GM12892 (cell line): ENCODE results near the gene USPL1.

ENCODE experiments used
- POLR2A ChIP-seq: IDR thresholded peaks from 2 replicates; pipeline ENCODE4 v1.6.1; 2011; ENCODE audit warnings: low read depth, low read length, control low read depth
- POLR2AphosphoS5 ChIP-seq: IDR thresholded peaks from 2 replicates; pipeline ENCODE4 v1.6.1; 2011; ENCODE audit warnings: low read depth, low read length, control low read depth
- TAF1 ChIP-seq: IDR thresholded peaks from 2 replicates; pipeline ENCODE4 v1.6.1; 2011; ENCODE audit warnings: low read depth, mild to moderate bottlenecking, control low read depth, low read length, borderline replicate concordance

- TF ChIP-seq POLR2A (no peak), POLR2AphosphoS5 (no peak), TAF1 (no peak)
These were observed 47.9 kb downstream of the USPL1 start for GRCh38 chr13:30665638-30666037.
